Stimulated activated naive CD8-positive, alpha-beta T cell treated with anti-CD3 and anti-CD28 coated beads, Interleukin-15, amount 100 ng/mL, for 72 hours (primary cell): ENCODE data around the gene LCN12.
A peak's percentile ranks its signal among the peaks of the same experiment; 100 is the strongest.

Source experiments
- ATAC-seq: fragments of 150-1000 bp; cut with Tn5 transposase; 2 replicates; pipeline ENCODE4 v1.10.0; 2021; ENCODE audit warnings: mild to moderate bottlenecking, moderate library complexity
- DNase-seq, 2 donors: peaks; one replicate each; pipeline ENCODE4 v3.0.0; 2021 to 2022
- H3K27ac Mint-ChIP-seq, 2 donors: one replicate each; pipeline ENCODE4 v1.8.0; 2022; ENCODE audit warnings: mild to moderate bottlenecking in 2 of 2, mixed read lengths in 2 of 2, moderate library complexity in 2 of 2
- H3K27me3 Mint-ChIP-seq: one replicate; pipeline ENCODE4 v1.8.0; 2022; ENCODE audit warnings: mixed read lengths
- H3K4me1 Mint-ChIP-seq: one replicate; pipeline ENCODE4 v1.8.0; 2022; ENCODE audit warnings: mild to moderate bottlenecking, mixed read lengths
- H3K4me3 Mint-ChIP-seq, 2 donors: one replicate each; pipeline ENCODE4 v1.8.0; 2022; ENCODE audit warnings: mild to moderate bottlenecking in 2 of 2, mixed read lengths in 2 of 2, moderate library complexity in 1 of 2
- H3K9me3 Mint-ChIP-seq, 2 donors: one replicate each; pipeline ENCODE4 v1.8.0; 2022; ENCODE audit warnings: mixed read lengths in 2 of 2

LCN12 gene

DNA sequence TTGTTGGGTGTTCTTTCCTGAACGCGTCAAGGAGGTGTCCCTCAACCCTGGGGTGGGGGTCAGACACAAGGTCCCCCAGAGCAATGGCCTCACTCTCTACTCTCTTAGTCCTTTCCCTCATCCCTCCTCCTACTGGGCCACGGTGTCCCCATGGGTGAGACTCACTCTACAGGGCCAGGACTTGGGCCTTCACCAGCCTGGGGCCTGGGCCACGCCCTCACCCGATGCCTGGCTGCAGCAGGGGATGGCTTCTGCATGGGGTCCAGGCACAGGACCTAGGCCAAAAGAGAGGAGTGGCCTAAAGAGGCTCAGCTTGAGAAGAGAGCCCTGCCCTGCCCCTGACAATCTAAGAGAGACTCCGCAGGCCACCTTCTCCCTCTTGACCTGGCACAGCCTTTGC is 5.8 kb downstream of the LCN12 start:
- H3K4me3 Mint-ChIP-seq = no peak overlapping the region
- peaks cover 43% of the 10 kb centered on the region for H3K4me1 Mint-ChIP-seq

DNA sequence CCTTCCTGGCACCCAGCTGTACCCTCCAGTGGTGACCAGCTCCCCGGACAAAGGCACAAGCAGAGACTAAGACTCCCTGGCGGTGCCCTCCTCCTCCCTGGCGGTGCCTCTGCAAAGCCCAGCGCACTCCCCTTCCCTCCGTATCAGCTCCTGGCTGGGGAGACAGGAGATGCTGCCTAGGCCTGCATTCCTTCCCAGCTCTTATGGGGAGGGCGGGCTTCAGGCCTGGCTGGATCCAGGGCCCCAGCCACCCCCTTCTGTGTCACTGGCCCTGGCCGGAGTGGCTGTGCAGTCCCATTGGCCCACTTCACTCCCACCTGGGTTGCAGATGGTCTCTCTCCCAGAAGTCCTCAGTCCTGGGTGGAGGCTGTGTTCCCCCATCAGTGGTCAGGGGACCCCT is 6.4 kb downstream of the LCN12 start:
- Mint-ChIP-seq H3K27me3 (no peaks in the 10 kb centered on the region), H3K4me1 (peaks cover 47% of the 10 kb centered on the region), H3K27ac (no peak overlapping the region), H3K9me3 (peaks cover 9 to 13% of the 10 kb centered on the region in 2 donors), H3K4me3 (no peak overlapping the region)
- no peak for ATAC-seq
- DNase-seq = no peak

More for the DNA sequence above, 5.8 kb downstream of the LCN12 start:
- DNase-seq = no peak
- no peak for ATAC-seq
- H3K9me3 Mint-ChIP-seq = peaks cover 9 to 13% of the 10 kb centered on the region in 2 donors
- H3K27ac Mint-ChIP-seq = no peak overlapping the region
- no peaks in the 10 kb centered on the region for H3K27me3 Mint-ChIP-seq

DNA sequence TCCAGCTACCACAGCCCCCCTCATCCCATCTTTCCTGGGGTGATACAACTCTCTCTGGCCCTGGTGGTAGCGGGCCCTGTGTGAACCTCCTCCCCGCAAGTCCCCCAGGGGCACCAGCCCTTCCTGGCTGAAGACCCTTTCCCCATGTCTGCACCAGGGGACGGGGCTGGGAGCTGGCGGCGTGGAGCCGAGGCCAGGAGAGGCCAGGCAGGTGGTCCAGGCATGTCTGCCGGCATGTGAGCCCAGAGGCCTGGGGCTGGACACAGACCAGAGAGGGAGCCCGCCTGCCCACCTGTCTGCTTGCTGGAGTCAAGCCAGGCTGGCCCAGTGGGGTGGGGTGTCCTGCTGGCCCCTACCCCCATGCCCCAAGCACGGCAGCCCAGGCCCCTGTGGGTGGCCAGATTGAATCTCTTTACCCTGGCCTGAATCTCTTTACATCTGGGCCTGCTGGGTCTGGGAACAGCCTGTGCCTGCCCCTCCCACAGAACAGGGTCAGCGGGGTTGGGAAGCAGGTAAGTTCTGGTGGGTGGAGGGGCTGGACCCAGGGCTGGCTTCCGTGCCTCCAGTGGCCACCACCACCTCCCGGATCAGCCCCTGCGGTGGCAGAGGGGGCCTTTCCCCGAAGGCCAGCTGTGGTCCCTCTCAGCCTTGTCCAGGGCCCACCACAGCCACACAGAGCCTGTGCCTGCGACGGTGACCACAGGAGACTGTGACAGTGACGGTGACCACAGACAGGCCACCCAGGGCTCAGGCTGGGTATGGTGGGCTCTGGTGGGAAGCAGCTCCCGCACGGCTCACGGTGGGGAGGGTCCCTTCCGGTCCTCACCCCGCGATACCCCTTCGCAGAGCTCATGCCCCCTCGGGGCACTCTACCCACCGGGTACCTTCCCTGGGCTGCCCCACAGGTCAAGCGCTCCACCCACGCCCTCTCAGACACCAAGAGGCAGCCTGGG is 7.1 kb downstream of the LCN12 start:
- DNase-seq (no peak), ATAC-seq (peak; percentile 44)
- Mint-ChIP-seq H3K27ac (peak overlapping the region in 1 of 2 donors; percentile 67), H3K27me3 (no peaks in the 10 kb centered on the region), H3K9me3 (peaks cover 9 to 13% of the 10 kb centered on the region in 2 donors), H3K4me1 (peaks cover 48% of the 10 kb centered on the region), H3K4me3 (no peak overlapping the region)

DNA sequence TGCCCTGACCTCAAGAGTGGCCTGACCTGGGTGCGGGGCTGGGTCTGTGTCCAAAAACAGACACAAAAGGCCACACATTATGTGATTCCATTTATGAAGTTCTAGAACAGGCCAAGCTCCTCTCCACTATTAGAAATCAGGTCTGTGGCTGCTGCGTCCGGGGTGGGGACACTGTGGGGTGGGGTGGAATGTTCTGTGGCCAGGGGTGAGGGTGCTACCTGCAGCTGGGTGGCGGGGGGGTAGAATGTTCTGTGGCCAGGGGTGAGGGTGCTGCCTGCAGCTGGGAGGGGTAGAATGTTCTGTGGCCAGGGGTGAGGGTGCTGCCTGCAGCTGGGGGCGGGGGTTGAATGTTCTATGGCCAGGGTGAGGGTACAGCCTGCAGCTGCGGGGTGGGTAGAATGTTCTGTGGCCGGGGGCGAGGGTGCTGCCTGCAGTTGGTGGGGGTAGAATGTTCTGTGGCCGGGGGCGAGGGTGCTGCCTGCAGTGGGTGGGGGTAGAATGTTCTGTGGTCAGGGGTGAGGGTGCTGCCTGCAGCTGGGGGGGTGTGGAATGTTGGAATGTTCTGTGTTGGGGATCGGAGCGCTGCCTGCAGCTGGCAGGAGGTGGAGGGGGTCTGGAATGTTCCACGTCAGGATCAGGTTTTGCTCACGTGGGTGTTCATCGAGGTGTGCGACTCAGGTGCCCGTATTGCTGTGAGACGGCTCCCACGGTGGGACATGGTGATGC is 8.3 kb downstream of the LCN12 start:
- H3K4me1 Mint-ChIP-seq = peaks cover 58% of the 10 kb centered on the region
- H3K4me3 Mint-ChIP-seq = no peak overlapping the region
- peaks cover 9 to 13% of the 10 kb centered on the region in 2 donors for H3K9me3 Mint-ChIP-seq
- no peaks in the 10 kb centered on the region for H3K27me3 Mint-ChIP-seq
- ATAC-seq (no peak), DNase-seq (no peak)
- H3K27ac Mint-ChIP-seq = peak overlapping the region; percentile 20 to 59

DNA sequence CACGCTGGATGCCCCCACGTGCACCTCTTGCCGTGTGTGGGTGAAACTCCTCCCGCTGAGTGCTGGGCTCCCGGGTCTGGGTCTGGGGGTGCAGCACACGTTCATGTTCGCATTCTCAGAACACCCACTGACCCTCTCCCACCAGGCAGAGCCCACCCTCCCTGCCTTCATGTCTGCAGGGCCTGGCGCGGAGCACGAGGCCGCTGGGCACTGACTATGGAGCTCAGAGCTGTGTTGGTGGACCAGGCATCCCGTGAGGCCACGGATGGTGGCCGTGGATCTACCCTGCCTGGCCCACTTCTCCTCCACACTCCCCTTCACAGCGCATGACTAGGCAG is 8.8 kb downstream of the LCN12 start:
- ATAC-seq (no peak), DNase-seq (no peak)
- Mint-ChIP-seq H3K9me3 (peaks cover 9 to 12% of the 10 kb centered on the region in 2 donors), H3K27ac (no peak overlapping the region), H3K27me3 (no peaks in the 10 kb centered on the region), H3K4me3 (no peak overlapping the region), H3K4me1 (peaks cover 63% of the 10 kb centered on the region)

DNA sequence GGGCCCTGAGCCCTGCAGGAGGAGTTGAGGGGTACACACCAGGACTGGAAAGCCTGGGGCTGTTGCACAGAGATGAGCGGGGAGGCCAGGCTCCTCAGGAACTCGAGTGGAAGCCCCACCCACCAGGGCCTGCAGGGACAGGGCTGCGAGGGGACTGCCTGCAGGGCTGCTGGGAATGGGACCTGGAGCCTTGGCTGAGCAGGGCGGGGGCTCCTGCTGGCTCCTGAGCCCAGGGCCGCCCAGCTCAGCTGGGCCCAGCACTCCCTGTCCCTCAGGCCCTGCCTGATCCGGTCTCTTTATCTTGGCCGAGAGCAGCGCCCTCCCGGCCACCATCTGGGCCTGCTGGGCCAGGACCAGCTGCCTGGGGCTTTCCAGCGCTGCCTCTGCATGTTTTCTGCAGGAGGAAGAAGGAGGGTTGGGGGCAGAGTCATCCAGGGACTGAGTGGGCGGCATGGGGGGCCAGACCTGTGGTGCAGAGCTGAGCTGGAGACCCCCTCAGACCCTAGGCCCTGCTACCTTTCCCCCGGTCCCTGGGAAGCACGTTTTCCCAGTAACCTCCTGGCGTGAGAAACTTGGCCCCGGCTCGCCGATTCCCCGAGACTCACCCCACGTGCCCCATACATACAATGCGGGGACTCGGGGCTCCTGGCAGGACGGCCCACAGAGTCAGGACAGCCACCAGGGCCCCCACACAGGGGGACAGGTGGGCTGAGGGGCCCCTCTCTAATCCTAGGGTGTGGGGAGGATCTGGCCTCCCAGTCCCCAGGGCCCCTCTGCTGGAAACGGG is 9.4 kb downstream of the LCN12 start:
- ATAC-seq (no peak), DNase-seq (no peak)
- Mint-ChIP-seq H3K27ac (no peak overlapping the region), H3K9me3 (peaks cover 5 to 6% of the 10 kb centered on the region in 2 donors), H3K4me1 (peaks cover 69% of the 10 kb centered on the region), H3K4me3 (no peak overlapping the region), H3K27me3 (no peaks in the 10 kb centered on the region)

DNA sequence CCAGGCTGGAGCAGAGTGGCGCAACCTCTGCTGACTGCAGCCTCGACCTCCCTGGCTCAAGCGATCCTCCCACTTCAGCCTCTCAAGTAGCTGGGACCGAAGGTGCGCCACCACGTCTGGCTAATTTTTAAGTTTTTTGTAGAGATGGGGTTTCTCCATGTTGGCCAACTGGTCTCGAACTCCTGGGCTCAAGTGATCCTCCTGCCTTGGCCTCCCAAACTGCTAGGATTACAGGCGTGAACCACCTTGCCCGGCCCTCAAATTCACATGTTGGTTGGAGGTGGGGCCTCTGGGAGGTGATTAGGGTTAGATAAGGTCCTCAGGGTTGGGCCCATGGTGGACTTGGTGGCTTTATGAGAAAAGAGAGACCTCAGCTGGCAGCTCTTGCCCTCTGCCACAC is 10.1 kb downstream of the LCN12 start:
- peaks cover 70% of the 10 kb centered on the region for H3K4me1 Mint-ChIP-seq
- DNase-seq = no peak
- no peak overlapping the region for H3K4me3 Mint-ChIP-seq
- no peak overlapping the region for H3K27ac Mint-ChIP-seq
- no peak for ATAC-seq
- no peaks in the 10 kb centered on the region for H3K27me3 Mint-ChIP-seq
- no peaks in the 10 kb centered on the region for H3K9me3 Mint-ChIP-seq

DNA sequence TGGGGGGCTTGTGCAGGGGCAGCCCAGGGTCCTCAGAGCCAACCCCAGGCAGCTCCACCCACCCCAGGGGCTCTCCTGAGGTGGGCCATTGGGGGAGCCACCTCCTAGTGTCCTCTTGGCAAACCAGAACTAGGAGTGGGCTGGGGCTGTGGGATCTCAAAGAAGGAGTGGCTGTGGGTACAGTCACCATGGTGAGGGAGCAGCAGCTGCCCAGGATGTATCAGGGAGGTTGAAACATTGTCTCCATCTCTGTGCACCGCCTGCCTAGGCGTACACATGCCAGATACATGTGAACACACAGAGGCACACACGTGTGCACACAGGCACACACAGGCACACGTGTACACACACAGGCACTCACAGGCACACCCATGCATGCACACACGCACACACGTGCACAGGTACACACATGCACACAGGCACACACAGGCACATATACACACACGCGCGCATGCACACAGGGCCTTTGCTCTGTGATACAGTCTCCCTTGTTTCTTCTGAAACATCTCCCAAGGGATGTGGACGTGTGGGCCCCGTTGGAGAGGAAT is 10.7 kb downstream of the LCN12 start:
- Mint-ChIP-seq H3K4me3 (no peak overlapping the region), H3K27ac (no peak overlapping the region), H3K9me3 (no peaks in the 10 kb centered on the region), H3K27me3 (no peaks in the 10 kb centered on the region), H3K4me1 (peaks cover 70% of the 10 kb centered on the region)
- ATAC-seq = no peak
- DNase-seq = no peak

DNA sequence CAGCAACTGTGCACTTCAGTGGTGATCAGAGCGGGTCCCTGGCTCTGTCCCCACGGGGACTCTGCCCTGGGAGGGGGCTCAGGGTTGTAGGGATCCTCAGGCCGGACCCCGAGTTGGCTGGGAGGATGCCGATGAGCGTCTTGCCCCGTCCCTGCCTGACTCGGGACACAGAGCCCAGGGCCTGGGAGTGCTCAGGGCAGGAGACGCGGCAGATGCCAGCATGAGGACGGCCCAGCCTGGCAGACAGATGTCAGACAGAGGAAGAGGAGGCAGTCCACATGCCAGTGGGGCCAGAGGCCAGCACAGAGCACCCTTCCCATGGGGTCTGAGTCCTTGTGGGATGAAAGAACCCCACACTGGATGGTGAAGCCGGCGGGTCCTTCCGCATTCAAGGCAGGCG is 11.3 kb downstream of the LCN12 start:
- no peak for ATAC-seq
- Mint-ChIP-seq H3K4me3 (no peak overlapping the region), H3K4me1 (peaks cover 68% of the 10 kb centered on the region), H3K27ac (peak overlapping the region in 1 of 2 donors; percentile 19), H3K9me3 (no peaks in the 10 kb centered on the region), H3K27me3 (no peaks in the 10 kb centered on the region)
- no peak for DNase-seq

DNA sequence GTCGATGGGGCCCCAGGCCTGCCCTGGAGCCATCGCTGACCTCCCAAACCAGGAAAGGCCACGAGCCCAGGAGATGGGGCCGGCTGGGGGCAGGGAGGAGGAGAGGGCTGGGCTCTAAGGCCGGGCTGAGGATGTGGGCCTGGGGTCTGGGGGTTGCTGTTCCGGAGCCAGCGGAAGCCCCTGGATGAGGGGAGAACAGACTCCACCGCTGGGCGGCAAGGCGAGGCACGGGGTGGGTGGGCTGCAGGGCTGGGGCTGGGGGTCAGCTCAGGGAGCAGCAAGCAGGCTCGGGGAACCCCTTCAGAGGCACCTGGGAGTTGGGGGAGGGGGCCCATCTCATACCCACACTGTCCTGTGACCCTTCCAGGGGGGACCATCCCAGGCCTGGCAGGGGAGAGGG is 11.7 kb downstream of the LCN12 start:
- peaks cover 64% of the 10 kb centered on the region for H3K4me1 Mint-ChIP-seq

DNA sequence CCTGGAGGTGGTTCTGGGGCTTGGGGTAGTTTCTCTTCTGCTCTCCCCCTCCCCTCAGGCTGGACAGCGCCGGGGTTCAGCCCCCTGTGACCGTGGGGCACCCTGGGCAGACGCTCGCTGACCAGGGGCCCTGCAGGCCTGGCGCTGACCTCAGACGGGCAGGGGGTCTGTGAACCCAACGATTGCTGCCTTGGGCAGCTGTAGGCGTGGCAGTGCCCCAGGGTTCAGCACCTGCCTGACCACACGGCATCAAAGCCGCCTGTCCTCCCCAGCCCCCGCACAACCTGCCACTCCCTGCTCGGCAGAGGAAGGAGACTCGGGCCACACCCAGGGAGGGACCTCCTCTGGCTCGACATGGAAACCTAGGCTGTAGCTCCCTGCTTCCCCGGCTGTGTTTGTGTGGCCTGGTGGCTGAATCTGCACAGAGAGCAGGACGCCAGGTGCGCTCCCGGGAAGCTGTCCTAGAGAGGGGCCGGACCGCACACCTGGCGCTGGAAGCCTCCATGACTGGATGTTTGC is 12.2 kb downstream of the LCN12 start:
- no peaks in the 10 kb centered on the region for H3K27me3 Mint-ChIP-seq
- no peak overlapping the region for H3K4me3 Mint-ChIP-seq
- DNase-seq = no peak
- no peak for ATAC-seq
- H3K9me3 Mint-ChIP-seq = no peaks in the 10 kb centered on the region
- H3K27ac Mint-ChIP-seq = no peak overlapping the region
- peaks cover 59% of the 10 kb centered on the region for H3K4me1 Mint-ChIP-seq

More for the DNA sequence above, 11.7 kb downstream of the LCN12 start:
- ATAC-seq (peak; percentile 15), DNase-seq (no peak)
- H3K4me3 Mint-ChIP-seq = no peak overlapping the region
- no peaks in the 10 kb centered on the region for H3K27me3 Mint-ChIP-seq
- H3K27ac Mint-ChIP-seq = no peak overlapping the region
- no peaks in the 10 kb centered on the region for H3K9me3 Mint-ChIP-seq

DNA sequence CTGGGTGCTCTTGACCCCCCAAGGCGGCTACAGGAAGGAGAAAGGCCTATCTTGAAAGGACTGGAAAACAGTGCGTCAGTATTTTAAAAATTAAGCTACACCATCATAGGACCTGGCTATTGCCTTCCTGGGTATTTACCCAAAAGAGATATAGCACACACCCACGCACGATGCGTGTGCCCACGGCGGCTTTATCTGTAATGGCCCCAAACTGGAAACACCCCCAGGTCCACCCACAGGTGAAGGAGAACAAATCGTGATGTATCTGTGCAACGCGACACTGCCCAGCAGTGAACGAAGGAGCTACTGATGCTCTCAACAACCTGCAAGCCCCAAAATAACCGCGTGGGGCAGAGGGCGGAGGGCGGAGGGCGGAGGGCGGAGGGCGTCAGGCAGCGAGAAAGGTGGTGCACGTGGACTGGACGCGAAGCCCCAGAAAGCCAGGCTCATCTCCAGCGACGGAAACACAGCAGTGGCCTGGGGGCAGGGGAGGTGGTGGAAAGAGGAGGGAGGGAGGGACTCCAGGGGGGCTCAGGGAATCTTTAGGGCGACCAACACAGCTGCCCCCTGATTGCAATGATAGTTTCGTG is 12.9 kb downstream of the LCN12 start:
- ATAC-seq = no peak
- Mint-ChIP-seq H3K4me1 (peaks cover 54% of the 10 kb centered on the region), H3K27me3 (no peaks in the 10 kb centered on the region), H3K4me3 (no peak overlapping the region), H3K27ac (no peak overlapping the region), H3K9me3 (no peaks in the 10 kb centered on the region)
- no peak for DNase-seq

DNA sequence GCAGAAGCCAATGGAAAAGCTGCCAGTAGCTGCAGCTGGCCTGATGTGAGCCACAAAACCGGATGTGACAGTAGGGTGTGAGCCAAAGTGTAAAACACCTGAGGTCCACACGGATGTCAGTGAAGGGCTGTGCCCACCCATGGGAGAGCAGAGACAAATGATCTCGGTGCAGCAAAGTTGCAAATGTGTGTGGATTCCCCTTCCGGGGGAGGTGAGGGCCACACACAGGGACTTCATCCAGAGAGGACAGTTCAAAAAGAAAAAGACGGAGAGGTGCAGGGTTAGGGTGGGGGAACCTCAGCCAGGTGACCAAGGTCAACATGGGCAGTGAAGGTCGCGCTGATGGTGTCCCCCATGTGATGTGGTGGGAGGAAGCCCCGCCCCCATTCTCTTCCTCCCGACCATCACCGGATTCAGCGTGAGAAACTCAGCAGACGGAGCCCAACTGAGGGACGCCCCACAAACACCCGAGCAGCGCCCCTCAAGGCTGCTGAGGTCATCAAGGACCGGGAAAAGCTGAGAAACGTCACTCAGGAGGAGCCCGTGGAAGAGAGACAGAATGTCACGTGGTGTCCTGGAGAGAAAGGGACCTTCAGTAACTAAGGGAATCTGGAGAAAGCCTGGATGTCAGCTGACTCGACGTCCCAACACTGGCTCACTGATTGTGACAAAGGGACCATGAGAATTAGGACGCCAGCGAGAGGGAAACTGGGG is 13.9 kb downstream of the LCN12 start:
- no peak for DNase-seq
- H3K27ac Mint-ChIP-seq = peak overlapping the region in 1 of 2 donors; percentile 86
- H3K4me3 Mint-ChIP-seq = peak overlapping the region; percentile 72 to 78
- ATAC-seq = peak; percentile 73
- H3K4me1 Mint-ChIP-seq = peaks cover 51% of the 10 kb centered on the region
- H3K9me3 Mint-ChIP-seq = no peaks in the 10 kb centered on the region
- H3K27me3 Mint-ChIP-seq = no peaks in the 10 kb centered on the region

DNA sequence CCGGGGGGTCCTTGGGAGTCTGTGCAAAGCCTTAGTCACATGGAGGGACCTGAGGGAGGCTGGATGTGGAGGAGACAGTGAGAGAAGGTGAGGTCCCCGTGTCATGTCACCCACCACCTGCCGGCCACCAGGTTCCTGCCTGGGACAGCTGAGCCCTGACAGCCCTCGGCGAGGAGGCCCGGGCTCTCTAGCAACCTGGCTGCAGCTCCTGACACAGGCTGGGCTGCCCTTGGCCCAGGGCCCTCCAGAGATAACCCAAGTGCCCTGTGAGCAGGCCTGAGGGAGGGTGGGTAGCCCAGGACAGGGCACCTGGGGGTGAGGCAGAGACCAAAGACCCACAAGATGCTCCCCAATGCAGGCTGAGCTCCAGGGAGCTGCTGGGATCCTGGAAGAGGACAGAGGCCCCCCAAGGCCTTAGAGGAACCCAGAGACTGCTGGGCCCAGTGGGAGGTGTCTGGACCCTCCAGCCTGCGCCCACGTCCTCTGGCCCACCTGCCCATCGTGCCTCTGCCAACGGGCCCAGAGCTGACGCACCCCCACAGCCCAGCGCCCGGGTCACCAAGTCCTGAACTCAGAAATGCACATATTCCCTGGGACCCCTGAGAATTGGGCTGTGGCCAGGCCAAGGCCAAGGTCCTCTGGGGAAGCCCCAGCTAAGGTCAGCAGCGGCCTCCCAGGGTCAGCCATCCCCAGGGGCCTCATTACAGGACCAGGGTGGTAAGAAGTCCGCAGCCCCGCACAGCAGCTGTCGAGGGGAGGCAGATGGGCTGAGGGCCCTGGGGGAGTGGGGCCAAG is 16.5 kb downstream of the LCN12 start:
- no peak for DNase-seq
- Mint-ChIP-seq H3K4me3 (no peak overlapping the region), H3K27me3 (no peaks in the 10 kb centered on the region), H3K9me3 (no peaks in the 10 kb centered on the region), H3K4me1 (peaks cover 32% of the 10 kb centered on the region), H3K27ac (no peak overlapping the region)
- no peak for ATAC-seq
